PC-3 (cell line): ENCODE measurements around the gene MAP2K3.

ENCODE experiments used
- CTCF ChIP-seq: fragments of 300-600 bp; sonication (generic); conservative IDR thresholded peaks from 2 replicates; pipeline ENCODE4 v1.5.1; 2017; ENCODE audit warnings: antibody characterized with exemption, low read depth, mild to moderate bottlenecking, low read length
- EZH2 ChIP-seq: fragments of 300-600 bp; sonication (generic); IDR thresholded peaks from one replicate; pipeline ENCODE4 v1.6.1; 2017; ENCODE audit warnings: antibody characterized with exemption, mild to moderate bottlenecking, low read length; ENCODE audit not compliant: unreplicated experiment
- EZH2phosphoT487 ChIP-seq: fragments of 300-600 bp; sonication (generic); IDR thresholded peaks from 2 replicates; pipeline ENCODE4 v1.6.1; 2018; ENCODE audit warnings: mild to moderate bottlenecking, antibody characterized with exemption, low read length, borderline replicate concordance

GRCh38 chr17:21250854-21251253, 33.7 kb upstream of the MAP2K3 start:
- no peak for TF ChIP-seq EZH2
- no peak for TF ChIP-seq CTCF
- TF ChIP-seq EZH2phosphoT487 = no peak
